Nephron progenitor cell (in vitro differentiated cells): Measurements from ENCODE around the gene CCDC116.
"Not testable (repeated sequence)": the region's sequence is repeated elsewhere in the genome, so short reads cannot be mapped to it uniquely, and the experiment has no call there.

Source experiments
- DNase-seq: peaks from one replicate; pipeline ENCODE4 v3.0.0; 2021
- H3K27ac Mint-ChIP-seq: 2 replicates; pipeline ENCODE4 v1.8.0; 2021; ENCODE audit warnings: mild to moderate bottlenecking, moderate library complexity, mixed read lengths
- H3K27me3 Mint-ChIP-seq: 2 replicates; pipeline ENCODE4 v1.8.0; 2021; ENCODE audit warnings: mild to moderate bottlenecking, low read depth, mixed read lengths; ENCODE audit not compliant: poor library complexity
- H3K36me3 Mint-ChIP-seq: 2 replicates; pipeline ENCODE4 v1.8.0; 2021; ENCODE audit warnings: low read depth, mixed read lengths
- H3K4me1 Mint-ChIP-seq: 2 replicates; pipeline ENCODE4 v1.8.0; 2021; ENCODE audit warnings: mixed read lengths
- H3K4me3 Mint-ChIP-seq: 2 replicates; pipeline ENCODE4 v1.8.0; 2021; ENCODE audit warnings: mild to moderate bottlenecking, moderate library complexity, mixed read lengths
- H3K9me3 Mint-ChIP-seq: 2 replicates; pipeline ENCODE4 v1.8.0; 2021; ENCODE audit warnings: mild to moderate bottlenecking, moderate library complexity, mixed read lengths
- CTCF ChIP-seq: fragments of 200-600 bp; sonication (generic); IDR thresholded peaks from 2 replicates; pipeline ENCODE4 v1.5.0; 2021; ENCODE audit warnings: antibody characterized with exemption

The CCDC116 gene

GRCh38 chr22:21606775-21607174 is 25.8 kb upstream of the CCDC116 start:
- no peak for DNase-seq
- Mint-ChIP-seq H3K4me3 (no peak overlapping the region), H3K9me3 (no peaks in the 10 kb centered on the region), H3K36me3 (peaks cover 51% of the 10 kb centered on the region), H3K27me3 (no peaks in the 10 kb centered on the region), H3K27ac (peak overlapping the region; percentile 51), H3K4me1 (no peaks in the 10 kb centered on the region)
- TF ChIP-seq CTCF, result no peak

GRCh38 chr22:21609556-21610157 is 22.9 kb upstream of the CCDC116 start:
- H3K4me3 Mint-ChIP-seq, H3K27me3 Mint-ChIP-seq, DNase-seq, H3K27ac Mint-ChIP-seq, H3K9me3 Mint-ChIP-seq, H3K4me1 Mint-ChIP-seq: not testable (repeated sequence)
- H3K36me3 Mint-ChIP-seq, result peaks cover 64% of the 10 kb centered on the region

GRCh38 chr22:21611210-21611977 is 21.2 kb upstream of the CCDC116 start:
- Mint-ChIP-seq H3K36me3 (peaks cover 70% of the 10 kb centered on the region), H3K27me3 (no peaks in the 10 kb centered on the region), H3K27ac (peak overlapping the region; percentile 83), H3K4me3 (no peak overlapping the region), H3K9me3 (no peaks in the 10 kb centered on the region), H3K4me1 (no peaks in the 10 kb centered on the region)
- no peak for DNase-seq
- TF ChIP-seq CTCF, result no peak

GRCh38 chr22:21612858-21613257 is 19.7 kb upstream of the CCDC116 start:
- Mint-ChIP-seq H3K27ac (no peak overlapping the region), H3K4me3 (no peak overlapping the region), H3K9me3 (no peaks in the 10 kb centered on the region), H3K27me3 (no peaks in the 10 kb centered on the region), H3K4me1 (no peaks in the 10 kb centered on the region), H3K36me3 (peaks cover 56% of the 10 kb centered on the region)
- TF ChIP-seq CTCF, result no peak
- DNase-seq, result no peak

- DNase-seq, result no peak
- Mint-ChIP-seq H3K27me3 (no peaks in the 10 kb centered on the region), H3K36me3 (peaks cover 52% of the 10 kb centered on the region), H3K4me1 (no peaks in the 10 kb centered on the region), H3K4me3 (no peak overlapping the region), H3K27ac (peak overlapping the region; percentile 91), H3K9me3 (no peaks in the 10 kb centered on the region)
- TF ChIP-seq CTCF, result no peak
Observed at GRCh38 chr22:21613553-21614233, 18.9 kb upstream of the CCDC116 start.

GRCh38 chr22:21615731-21616130 is 16.8 kb upstream of the CCDC116 start:
- H3K4me3 Mint-ChIP-seq, result no peak overlapping the region
- no peaks in the 10 kb centered on the region for H3K27me3 Mint-ChIP-seq
- TF ChIP-seq CTCF, result no peak
- no peak overlapping the region for H3K27ac Mint-ChIP-seq
- H3K4me1 Mint-ChIP-seq, result peaks cover 5% of the 10 kb centered on the region
- H3K9me3 Mint-ChIP-seq, result no peaks in the 10 kb centered on the region
- no peak for DNase-seq
- peaks cover 44% of the 10 kb centered on the region for H3K36me3 Mint-ChIP-seq

- not testable (repeated sequence) for H3K27ac Mint-ChIP-seq, H3K9me3 Mint-ChIP-seq, DNase-seq, H3K27me3 Mint-ChIP-seq, H3K4me3 Mint-ChIP-seq
- peaks cover 16% of the 10 kb centered on the region for H3K4me1 Mint-ChIP-seq
- H3K36me3 Mint-ChIP-seq, result peaks cover 37% of the 10 kb centered on the region
Observed at GRCh38 chr22:21617337-21617736, 15.2 kb upstream of the CCDC116 start.
